ENCODE data around the gene CCDC186.

The CCDC186 gene

GRCh38 chr10:114207349-114207748 lies 33.3 kb upstream of the CCDC186 start:
- peak; percentile 12 for DNase-seq (ENCODE audit: low read depth)
- H3K4me3 ChIP-seq (ENCODE audit: low read depth, low read length), result no peak overlapping the region
- TF ChIP-seq, protein P1, sequence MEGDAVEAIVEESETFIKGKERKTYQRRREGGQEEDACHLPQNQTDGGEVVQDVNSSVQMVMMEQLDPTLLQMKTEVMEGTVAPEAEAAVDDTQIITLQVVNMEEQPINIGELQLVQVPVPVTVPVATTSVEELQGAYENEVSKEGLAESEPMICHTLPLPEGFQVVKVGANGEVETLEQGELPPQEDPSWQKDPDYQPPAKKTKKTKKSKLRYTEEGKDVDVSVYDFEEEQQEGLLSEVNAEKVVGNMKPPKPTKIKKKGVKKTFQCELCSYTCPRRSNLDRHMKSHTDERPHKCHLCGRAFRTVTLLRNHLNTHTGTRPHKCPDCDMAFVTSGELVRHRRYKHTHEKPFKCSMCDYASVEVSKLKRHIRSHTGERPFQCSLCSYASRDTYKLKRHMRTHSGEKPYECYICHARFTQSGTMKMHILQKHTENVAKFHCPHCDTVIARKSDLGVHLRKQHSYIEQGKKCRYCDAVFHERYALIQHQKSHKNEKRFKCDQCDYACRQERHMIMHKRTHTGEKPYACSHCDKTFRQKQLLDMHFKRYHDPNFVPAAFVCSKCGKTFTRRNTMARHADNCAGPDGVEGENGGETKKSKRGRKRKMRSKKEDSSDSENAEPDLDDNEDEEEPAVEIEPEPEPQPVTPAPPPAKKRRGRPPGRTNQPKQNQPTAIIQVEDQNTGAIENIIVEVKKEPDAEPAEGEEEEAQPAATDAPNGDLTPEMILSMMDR (IDR thresholded peaks at IDR 0.05; ENCODE audit: insufficient read depth, low read depth, low read length, missing control alignments), result no peak

DNA sequence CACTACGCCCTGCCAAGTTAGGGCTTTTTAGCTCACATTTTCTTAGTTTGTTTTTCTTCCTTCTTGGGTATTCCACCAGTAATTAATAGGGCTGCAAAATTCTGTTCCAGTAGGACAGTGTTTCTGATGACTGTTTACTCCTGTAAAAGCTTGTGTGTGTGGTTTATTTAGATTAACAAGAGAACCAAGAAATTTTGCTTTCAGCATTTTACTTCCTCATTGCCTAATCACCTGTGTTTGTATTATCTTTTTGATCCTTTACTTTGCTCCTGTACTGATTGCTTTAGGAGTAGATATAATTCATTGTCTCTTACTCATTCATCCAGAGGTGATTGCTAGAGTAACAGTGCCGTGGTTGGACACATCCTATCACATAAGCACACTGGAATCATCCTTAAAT lies 32.9 kb upstream of the CCDC186 start:
- TF ChIP-seq, protein P1 (IDR thresholded peaks at IDR 0.05; ENCODE audit: insufficient read depth, low read depth, low read length, missing control alignments), result no peak

DNA sequence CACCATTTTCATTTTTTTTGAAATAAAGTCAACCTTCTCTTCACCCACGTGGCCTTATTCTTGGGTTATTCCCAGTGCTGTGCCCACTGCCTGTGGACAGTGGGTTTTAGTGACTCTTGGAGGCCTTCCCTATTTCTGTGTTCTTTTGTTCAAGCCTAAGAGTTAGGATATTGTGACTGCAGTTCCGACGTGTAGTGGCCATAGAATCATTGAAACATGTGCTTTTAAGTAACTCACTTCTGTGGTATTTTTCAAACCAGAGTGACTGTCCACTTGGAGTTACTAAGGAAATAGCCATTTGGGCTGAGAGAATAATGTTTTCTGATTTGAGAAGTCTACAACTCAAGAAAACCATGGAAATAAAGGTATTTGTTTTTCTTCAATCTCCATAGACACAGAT lies 28.8 kb upstream of the CCDC186 start:
- DNase-seq (ENCODE audit: low read depth), result no peak
- TF ChIP-seq, protein P1 (IDR thresholded peaks at IDR 0.05; ENCODE audit: insufficient read depth, low read depth, low read length, missing control alignments), result no peak
- H3K4me3 ChIP-seq (ENCODE audit: low read depth, low read length), result no peak overlapping the region

More for the DNA sequence above, 32.9 kb upstream of the CCDC186 start:
- DNase-seq (ENCODE audit: low read depth), result no peak
- no peak overlapping the region for H3K4me3 ChIP-seq (ENCODE audit: low read depth, low read length)

DNA sequence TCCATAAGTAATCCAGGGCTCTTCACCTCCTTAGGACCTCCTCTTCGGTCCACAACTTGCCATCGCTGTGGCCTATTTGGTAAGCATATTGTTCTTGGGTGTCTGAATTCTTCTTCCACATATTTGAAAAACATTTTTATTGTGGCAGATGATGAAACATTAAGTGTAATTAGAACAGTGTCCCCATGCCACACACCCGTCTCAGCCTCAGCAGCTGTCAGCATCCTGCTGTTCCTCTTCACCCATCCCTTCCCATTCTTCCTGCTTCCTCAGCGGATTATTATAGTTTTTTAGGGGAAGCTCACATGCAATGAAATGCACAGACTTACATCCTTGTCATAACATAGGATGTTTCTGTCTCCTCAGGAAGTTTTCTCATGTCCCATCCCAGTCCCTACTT lies 25.2 kb upstream of the CCDC186 start:
- no peak for DNase-seq (ENCODE audit: low read depth)
- TF ChIP-seq, protein P1 (IDR thresholded peaks at IDR 0.05; ENCODE audit: insufficient read depth, low read depth, low read length, missing control alignments), result no peak
- H3K4me3 ChIP-seq (ENCODE audit: low read depth, low read length), result no peak overlapping the region

- peak; percentile 84 for DNase-seq (ENCODE audit: low read depth)
- TF ChIP-seq, protein P1 (IDR thresholded peaks at IDR 0.05; ENCODE audit: insufficient read depth, low read depth, low read length, missing control alignments), result no peak
- no peak overlapping the region for H3K4me3 ChIP-seq (ENCODE audit: low read depth, low read length)
Observed at GRCh38 chr10:114195079-114195478, 21.1 kb upstream of the CCDC186 start.

GRCh38 chr10:114189700-114190099 lies 15.7 kb upstream of the CCDC186 start:
- no peak for DNase-seq (ENCODE audit: low read depth)
- TF ChIP-seq, protein P1 (IDR thresholded peaks at IDR 0.05; ENCODE audit: insufficient read depth, low read depth, low read length, missing control alignments), result no peak
- no peak overlapping the region for H3K4me3 ChIP-seq (ENCODE audit: low read depth, low read length)

- H3K4me3 ChIP-seq (ENCODE audit: low read depth, low read length), result no peak overlapping the region
- DNase-seq (ENCODE audit: low read depth), result no peak
- TF ChIP-seq, protein P1 (IDR thresholded peaks at IDR 0.05; ENCODE audit: insufficient read depth, low read depth, low read length, missing control alignments), result no peak
Observed at GRCh38 chr10:114188900-114189299, 14.9 kb upstream of the CCDC186 start.

Data from GM12865 (cell line).